Panc1 (cell line): ENCODE measurements around the gene GPR107.

Source experiments
- CTCF ChIP-seq: fragments of 450-650 bp; IDR thresholded peaks from 2 replicates; pipeline ENCODE4 v1.5.1; 2017; ENCODE audit warnings: mild to moderate bottlenecking
- POLR2AphosphoS5 ChIP-seq: IDR thresholded peaks from 2 replicates; pipeline ENCODE4 v1.6.1; 2012; ENCODE audit warnings: mild to moderate bottlenecking, low read depth, low read length, moderate library complexity
- REST ChIP-seq, 2 experiments: IDR thresholded peaks; 2 replicates each; pipeline ENCODE4 v1.6.1; 2011 to 2012; ENCODE audit warnings: low read depth in 2 of 2, control low read depth in 1 of 2, low read length in 1 of 2, mild to moderate bottlenecking in 1 of 2, moderate library complexity in 1 of 2; ENCODE audit not compliant: insufficient read depth in 1 of 2

- TF ChIP-seq POLR2AphosphoS5 (no peak), CTCF (no peak), REST (IDR thresholded peaks at IDR 0.05; ENCODE audit: insufficient read depth in 1 of 2, low read depth in 2 of 2, low read length in 1 of 2) (no peak)
These were observed 121.2 kb downstream of the GPR107 start for GRCh38 chr9:130174920-130175321.
